ENCODE data around the gene RAVER1.
"Not testable (repeated sequence)": the region's sequence is repeated elsewhere in the genome, so short reads cannot be mapped to it uniquely, and the experiment has no call there.

RAVER1 gene

GRCh38 chr19:10332965-10333757, at the start of gene RAVER1:
TSS of gene RAVER1 (minus strand) at chr19:10333529. CDS start at chr19:10333507, 22 bp downstream.
- DNase-seq, result peak; percentile 96

- not testable (repeated sequence) for DNase-seq
Observed at GRCh38 chr19:10383223-10383499, 49.8 kb upstream of the RAVER1 start.

- DNase-seq, result peak; percentile 96
Observed at GRCh38 chr19:10380313-10381102, 47.2 kb upstream of the RAVER1 start, which contains the start of gene TYK2. TSS of gene TYK2 (minus strand) at chr19:10380572. CDS start at chr19:10378406, 2,166 bp downstream.

- DNase-seq, result no peak
Observed at GRCh38 chr19:10379880-10380312, 46.6 kb upstream of the RAVER1 start.

GRCh38 chr19:10378124-10378523, 44.8 kb upstream of the RAVER1 start:
- DNase-seq, result no peak

- DNase-seq, result not testable (repeated sequence)
Observed at GRCh38 chr19:10377140-10377640, 43.9 kb upstream of the RAVER1 start.

GRCh38 chr19:10374931-10375330, 41.6 kb upstream of the RAVER1 start:
- DNase-seq, result no peak

GRCh38 chr19:10372690-10373089, 39.4 kb upstream of the RAVER1 start:
- DNase-seq, result no peak

GRCh38 chr19:10368101-10368803, 34.9 kb upstream of the RAVER1 start:
- DNase-seq, result no peak

- not testable (repeated sequence) for DNase-seq
Observed at GRCh38 chr19:10366950-10367512, 33.7 kb upstream of the RAVER1 start.

GRCh38 chr19:10365518-10365917, 32.2 kb upstream of the RAVER1 start:
- no peak for DNase-seq

GRCh38 chr19:10364644-10365043, 31.3 kb upstream of the RAVER1 start:
- DNase-seq, result no peak

GRCh38 chr19:10363789-10364281, 30.5 kb upstream of the RAVER1 start:
- no peak for DNase-seq

- DNase-seq, result no peak
Observed at GRCh38 chr19:10362259-10362658, 28.9 kb upstream of the RAVER1 start.

GRCh38 chr19:10361569-10362011, 28.3 kb upstream of the RAVER1 start:
- DNase-seq, result no peak

GRCh38 chr19:10356431-10356830, 23.1 kb upstream of the RAVER1 start:
- DNase-seq, result no peak

GRCh38 chr19:10353793-10354391, 20.6 kb upstream of the RAVER1 start:
- no peak for DNase-seq

GRCh38 chr19:10352764-10353671, 19.7 kb upstream of the RAVER1 start:
- DNase-seq, result no peak

- DNase-seq, result no peak
Observed at GRCh38 chr19:10346509-10346908, 13.2 kb upstream of the RAVER1 start.

- no peak for DNase-seq
Observed at GRCh38 chr19:10344780-10345179, 11.5 kb upstream of the RAVER1 start.

GRCh38 chr19:10343495-10343894, 10.2 kb upstream of the RAVER1 start:
- no peak for DNase-seq

Data from T1000 (cell line).